PFSK-1 (cell line): ENCODE results near the gene ZNF787.

ENCODE experiments used
- FOXP2 ChIP-seq: optimal IDR thresholded peaks from 2 replicates; pipeline ENCODE3; 2011; ENCODE audit warnings: borderline replicate concordance, control low read depth, inconsistent platforms; ENCODE audit not compliant: insufficient read depth; ENCODE audit errors: extremely low read length, extremely low read depth
- POLR2AphosphoS5 ChIP-seq: IDR thresholded peaks from 2 replicates; pipeline ENCODE4 v1.6.1; 2012; ENCODE audit warnings: low read depth, mild to moderate bottlenecking, control low read depth, low read length, moderate library complexity
- SIN3A ChIP-seq: IDR thresholded peaks from 2 replicates; pipeline ENCODE4 v1.6.1; 2012; ENCODE audit warnings: mild to moderate bottlenecking, low read length, moderate library complexity, borderline replicate concordance; ENCODE audit not compliant: insufficient read depth
- TAF1 ChIP-seq: IDR thresholded peaks from 2 replicates; pipeline ENCODE4 v1.6.1; 2012; ENCODE audit warnings: low read length, control low read depth, borderline replicate concordance; ENCODE audit not compliant: insufficient read depth
- TF ChIP-seq, protein P1 (sequence below), 2 experiments: IDR thresholded peaks; 2 replicates each; pipeline versions ENCODE4 v1.6.1 to v1.8.0; 2011 to 2012; ENCODE audit warnings: low read depth in 2 of 2, low read length in 2 of 2, control low read depth in 1 of 2, inconsistent platforms in 1 of 2, mild to moderate bottlenecking in 1 of 2, moderate library complexity in 1 of 2; ENCODE audit not compliant: insufficient read depth in 1 of 2

ZNF787 gene

DNA sequence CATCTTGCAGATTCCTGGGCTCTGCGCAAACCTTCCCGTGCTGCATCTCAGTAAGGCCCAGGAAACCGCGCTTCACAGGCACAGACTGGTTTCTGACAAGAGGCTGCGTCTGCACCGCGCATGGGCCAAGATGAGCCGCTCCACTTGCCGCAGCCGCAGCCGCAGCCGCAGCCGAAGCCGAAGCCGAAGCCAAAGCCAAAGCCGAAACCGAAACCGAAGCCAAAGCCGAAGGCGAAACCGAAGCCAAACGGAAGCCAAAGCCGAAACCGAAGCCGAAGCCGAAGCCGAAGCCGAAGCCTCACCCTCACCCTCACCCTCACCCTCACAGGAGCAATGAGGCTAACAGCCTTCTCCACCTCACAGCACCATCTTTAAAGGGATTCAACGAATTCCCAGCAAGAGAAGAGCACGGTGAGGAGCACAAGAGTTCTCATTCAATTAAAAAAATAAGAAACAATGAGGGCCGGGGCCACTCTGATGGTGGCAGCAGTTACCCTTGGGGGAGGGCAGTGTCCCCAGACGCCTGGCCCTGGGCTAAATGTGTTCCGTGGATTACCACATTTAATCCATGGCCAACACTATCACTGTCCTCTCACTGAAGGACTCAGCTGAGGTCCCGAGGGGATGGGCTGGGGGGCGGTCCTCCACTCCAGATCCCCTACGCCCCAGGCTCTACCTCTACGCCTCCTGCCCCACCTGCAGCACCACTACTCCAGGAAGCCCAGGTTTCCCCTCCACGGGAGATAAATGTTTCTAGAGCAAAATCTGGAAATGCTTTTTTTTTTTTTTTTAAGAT is 29.1 kb downstream of the ZNF787 start:
- TF ChIP-seq, protein P1, sequence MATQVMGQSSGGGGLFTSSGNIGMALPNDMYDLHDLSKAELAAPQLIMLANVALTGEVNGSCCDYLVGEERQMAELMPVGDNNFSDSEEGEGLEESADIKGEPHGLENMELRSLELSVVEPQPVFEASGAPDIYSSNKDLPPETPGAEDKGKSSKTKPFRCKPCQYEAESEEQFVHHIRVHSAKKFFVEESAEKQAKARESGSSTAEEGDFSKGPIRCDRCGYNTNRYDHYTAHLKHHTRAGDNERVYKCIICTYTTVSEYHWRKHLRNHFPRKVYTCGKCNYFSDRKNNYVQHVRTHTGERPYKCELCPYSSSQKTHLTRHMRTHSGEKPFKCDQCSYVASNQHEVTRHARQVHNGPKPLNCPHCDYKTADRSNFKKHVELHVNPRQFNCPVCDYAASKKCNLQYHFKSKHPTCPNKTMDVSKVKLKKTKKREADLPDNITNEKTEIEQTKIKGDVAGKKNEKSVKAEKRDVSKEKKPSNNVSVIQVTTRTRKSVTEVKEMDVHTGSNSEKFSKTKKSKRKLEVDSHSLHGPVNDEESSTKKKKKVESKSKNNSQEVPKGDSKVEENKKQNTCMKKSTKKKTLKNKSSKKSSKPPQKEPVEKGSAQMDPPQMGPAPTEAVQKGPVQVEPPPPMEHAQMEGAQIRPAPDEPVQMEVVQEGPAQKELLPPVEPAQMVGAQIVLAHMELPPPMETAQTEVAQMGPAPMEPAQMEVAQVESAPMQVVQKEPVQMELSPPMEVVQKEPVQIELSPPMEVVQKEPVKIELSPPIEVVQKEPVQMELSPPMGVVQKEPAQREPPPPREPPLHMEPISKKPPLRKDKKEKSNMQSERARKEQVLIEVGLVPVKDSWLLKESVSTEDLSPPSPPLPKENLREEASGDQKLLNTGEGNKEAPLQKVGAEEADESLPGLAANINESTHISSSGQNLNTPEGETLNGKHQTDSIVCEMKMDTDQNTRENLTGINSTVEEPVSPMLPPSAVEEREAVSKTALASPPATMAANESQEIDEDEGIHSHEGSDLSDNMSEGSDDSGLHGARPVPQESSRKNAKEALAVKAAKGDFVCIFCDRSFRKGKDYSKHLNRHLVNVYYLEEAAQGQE (IDR thresholded peaks at IDR 0.05; ENCODE audit: insufficient read depth in 1 of 2, low read depth in 2 of 2, low read length in 2 of 2) = no peak
- TF ChIP-seq FOXP2 = no peak
- TF ChIP-seq TAF1 = no peak
- TF ChIP-seq SIN3A = no peak
- no peak for TF ChIP-seq POLR2AphosphoS5

DNA sequence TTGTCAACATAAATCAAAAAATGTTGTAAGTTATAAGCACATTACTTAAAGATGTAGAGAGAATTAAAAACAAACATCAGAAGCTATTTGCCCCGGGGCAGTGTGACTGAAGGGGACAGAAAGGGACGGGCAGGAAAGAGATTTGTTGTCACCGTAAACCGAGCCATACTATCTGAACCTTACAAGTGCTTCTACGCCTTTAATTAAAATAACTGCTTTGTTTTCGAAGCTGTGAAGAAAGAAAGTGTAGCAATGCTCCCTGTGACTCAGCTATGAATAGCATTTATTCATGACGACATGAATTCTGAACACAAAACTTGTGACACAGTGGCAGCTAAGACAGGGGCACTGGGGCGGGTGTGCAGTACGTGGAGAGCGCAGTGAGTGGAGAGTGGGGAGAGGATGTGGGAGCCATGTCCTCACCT is 30.0 kb downstream of the ZNF787 start:
- TF ChIP-seq, protein P1 (IDR thresholded peaks at IDR 0.05; ENCODE audit: insufficient read depth in 1 of 2, low read depth in 2 of 2, low read length in 2 of 2) = no peak
- no peak for TF ChIP-seq FOXP2
- TF ChIP-seq POLR2AphosphoS5 = no peak
- no peak for TF ChIP-seq TAF1

DNA sequence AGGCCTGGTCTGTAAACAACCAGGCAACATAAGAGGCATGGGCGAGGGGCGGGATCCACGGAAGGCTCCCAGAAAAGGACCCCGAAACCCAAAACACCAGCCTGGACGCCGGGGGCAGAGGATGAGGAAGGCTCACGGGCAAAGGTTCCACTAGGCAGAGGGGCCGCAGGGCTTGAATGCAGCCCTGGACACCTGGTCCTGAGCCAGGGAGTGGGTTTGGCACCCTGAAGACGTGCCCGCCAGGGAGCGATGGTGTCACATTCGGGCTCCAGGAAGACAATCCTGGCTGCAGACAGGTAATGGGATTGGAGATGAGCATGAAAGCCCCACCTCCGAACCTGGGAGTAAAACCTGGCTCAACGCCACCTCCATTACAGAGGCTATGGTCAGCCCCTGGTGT is 31.8 kb downstream of the ZNF787 start:
- TF ChIP-seq FOXP2 (no peak), SIN3A (no peak), POLR2AphosphoS5 (no peak), TAF1 (no peak)
- TF ChIP-seq, protein P1 (IDR thresholded peaks at IDR 0.05; ENCODE audit: insufficient read depth in 1 of 2, low read depth in 2 of 2, low read length in 2 of 2) = no peak

DNA sequence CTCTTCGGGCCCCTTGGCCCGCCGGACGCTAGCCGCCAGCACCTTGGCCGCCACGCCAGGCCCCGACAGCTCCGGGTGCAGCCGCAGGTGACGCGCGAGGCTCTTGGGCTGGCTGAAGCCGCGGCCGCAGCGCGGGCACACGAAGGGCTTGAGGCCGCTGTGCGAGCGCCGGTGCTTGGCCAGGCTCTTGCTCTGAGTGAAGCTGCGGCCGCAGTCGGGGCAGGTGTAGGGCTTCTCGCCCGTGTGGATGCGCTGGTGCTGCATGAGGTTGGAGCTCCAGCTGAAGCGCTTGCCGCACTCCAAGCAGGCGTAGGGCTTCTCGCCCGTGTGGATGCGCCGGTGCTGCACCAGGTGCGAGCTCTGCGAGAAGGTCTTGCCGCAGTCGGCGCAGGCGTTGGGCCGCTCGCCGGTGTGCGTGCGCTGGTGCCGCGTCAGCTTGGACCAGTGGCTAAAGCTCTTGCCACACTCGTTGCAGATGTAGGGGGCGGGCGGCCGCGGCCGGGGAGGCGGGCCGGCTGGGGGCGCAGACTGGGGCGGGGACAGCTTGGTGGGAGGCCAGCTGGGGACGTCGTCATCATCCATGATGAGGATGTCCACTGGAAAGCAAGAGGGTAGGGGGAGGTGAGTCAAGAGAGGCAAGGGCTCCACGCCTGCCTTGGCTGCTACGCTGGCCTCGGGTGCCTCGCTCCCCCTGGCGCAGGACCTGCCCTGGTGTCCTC is 32.4 kb downstream of the ZNF787 start:
- TF ChIP-seq, protein P1 (IDR thresholded peaks at IDR 0.05; ENCODE audit: insufficient read depth in 1 of 2, low read depth in 2 of 2, low read length in 2 of 2) = no peak
- TF ChIP-seq TAF1 (no peak), SIN3A (no peak), FOXP2 (no peak), POLR2AphosphoS5 (no peak)
